Left ventricle myocardium inferior (tissue), 1 donor: Measurements from ENCODE around the gene SARM1. TPM values are rescaled to one million over a fixed set of nuclear protein-coding genes. Genes with fewer than 3 reads are reported as not detected.

ENCODE experiments used
- DNase-seq: peaks from one replicate; pipeline ENCODE4 v3.0.0-alpha.2; 2020
- H3K27ac ChIP-seq: fragments of 200-600 bp; replicated peaks from 2 replicates; pipeline ENCODE4 v1.8.0; 2021
- H3K27me3 ChIP-seq: fragments of 200-600 bp; 2 replicates; pipeline ENCODE4 v1.8.0; 2021; ENCODE audit warnings: low read depth
- H3K36me3 ChIP-seq: fragments of 200-600 bp; 2 replicates; pipeline ENCODE4 v1.8.0; 2021
- H3K4me1 ChIP-seq: fragments of 200-600 bp; 2 replicates; pipeline ENCODE4 v1.8.0; 2021
- H3K4me3 ChIP-seq: fragments of 200-600 bp; 2 replicates; pipeline ENCODE4 v1.8.0; 2021; ENCODE audit warnings: mild to moderate bottlenecking, moderate library complexity
- H3K9me3 ChIP-seq: fragments of 200-600 bp; replicated peaks from 2 replicates; pipeline ENCODE4 v1.8.0; 2021
- intact Hi-C: fragments of 100-400 bp; cut with micrococcal nuclease; formaldehyde crosslinking; loops from one replicate; pipeline ENCODE4 v1.11.0; 2022
- total RNA-seq: library from RNA; stranded (reverse); fragmentation: NEBNext Ultra II Directional; extraction: Animal tissue kit (Norgen Biotek cat#: 25700); gene quantifications from one replicate; pipeline ENCODE4 v1.2.1, GENCODE V29; 2021
- TF ChIP-seq, protein P1 (sequence below): fragments of 200-600 bp; IDR thresholded peaks from 2 replicates; pipeline ENCODE4 v1.8.0; 2021; ENCODE audit warnings: antibody characterized with exemption, mild to moderate bottlenecking, borderline replicate concordance
- donor health status: DM: no; HTN: yes; CAD: no; lungs with severe emphysema.

SARM1 gene
- total RNA-seq, 1 donor from 2014 or later: 5.1 TPM

DNA sequence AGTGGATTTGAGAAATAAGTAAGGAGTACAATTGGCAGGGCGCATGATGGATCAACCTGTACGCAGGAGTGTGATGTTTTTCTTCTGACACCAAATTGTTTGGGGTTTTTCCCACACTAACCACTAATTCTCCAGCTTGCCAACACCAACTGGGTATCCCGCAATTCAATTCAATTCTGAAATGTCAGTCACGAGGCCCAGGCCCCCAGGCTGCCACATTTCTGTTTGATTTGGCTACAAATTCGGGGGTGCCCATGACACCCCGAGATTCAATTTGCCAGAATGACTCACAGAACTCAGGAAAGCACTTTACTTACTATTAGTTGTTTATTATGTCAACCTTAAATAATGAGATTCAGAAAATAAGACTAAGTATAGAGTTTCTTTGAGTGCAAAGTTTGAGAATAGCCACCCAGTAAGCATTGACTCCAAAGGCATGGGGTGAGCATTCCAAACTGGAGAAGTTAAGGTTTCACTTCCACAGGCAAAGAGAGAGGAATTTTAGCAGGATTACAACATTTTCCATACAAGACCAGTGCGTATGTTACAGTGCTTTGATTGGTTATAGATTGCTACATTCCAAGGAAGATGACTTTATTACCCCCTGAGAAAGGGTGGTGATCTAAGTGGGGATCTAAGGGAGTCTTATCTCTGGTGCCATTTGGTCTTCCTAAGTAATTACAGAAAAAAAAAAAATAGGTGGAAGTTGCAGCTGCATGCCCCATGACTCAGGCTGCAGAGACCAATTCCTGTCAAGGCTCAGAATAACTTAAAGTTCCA is 23.0 kb downstream of the SARM1 start:
- Histone ChIP-seq H3K4me1 (peaks cover 14% of the 10 kb centered on the region), H3K4me3 (no peak overlapping the region), H3K36me3 (peaks cover 66% of the 10 kb centered on the region), H3K27me3 (no peaks in the 10 kb centered on the region), H3K27ac (no peak overlapping the region), H3K9me3 (no peaks in the 10 kb centered on the region)
- intact Hi-C loops: no loop called here
- DNase-seq: no peak
- TF ChIP-seq, protein P1, sequence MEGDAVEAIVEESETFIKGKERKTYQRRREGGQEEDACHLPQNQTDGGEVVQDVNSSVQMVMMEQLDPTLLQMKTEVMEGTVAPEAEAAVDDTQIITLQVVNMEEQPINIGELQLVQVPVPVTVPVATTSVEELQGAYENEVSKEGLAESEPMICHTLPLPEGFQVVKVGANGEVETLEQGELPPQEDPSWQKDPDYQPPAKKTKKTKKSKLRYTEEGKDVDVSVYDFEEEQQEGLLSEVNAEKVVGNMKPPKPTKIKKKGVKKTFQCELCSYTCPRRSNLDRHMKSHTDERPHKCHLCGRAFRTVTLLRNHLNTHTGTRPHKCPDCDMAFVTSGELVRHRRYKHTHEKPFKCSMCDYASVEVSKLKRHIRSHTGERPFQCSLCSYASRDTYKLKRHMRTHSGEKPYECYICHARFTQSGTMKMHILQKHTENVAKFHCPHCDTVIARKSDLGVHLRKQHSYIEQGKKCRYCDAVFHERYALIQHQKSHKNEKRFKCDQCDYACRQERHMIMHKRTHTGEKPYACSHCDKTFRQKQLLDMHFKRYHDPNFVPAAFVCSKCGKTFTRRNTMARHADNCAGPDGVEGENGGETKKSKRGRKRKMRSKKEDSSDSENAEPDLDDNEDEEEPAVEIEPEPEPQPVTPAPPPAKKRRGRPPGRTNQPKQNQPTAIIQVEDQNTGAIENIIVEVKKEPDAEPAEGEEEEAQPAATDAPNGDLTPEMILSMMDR: no peak

- no peaks in the 10 kb centered on the region for H3K9me3 ChIP-seq
- H3K4me3 ChIP-seq: no peak overlapping the region
- no peaks in the 10 kb centered on the region for H3K27me3 ChIP-seq
- no peak for DNase-seq
- H3K27ac ChIP-seq: no peak overlapping the region
- intact Hi-C loops: no loop called here
- TF ChIP-seq, protein P1: no peak
- H3K4me1 ChIP-seq: peaks cover 14% of the 10 kb centered on the region
- peaks cover 57% of the 10 kb centered on the region for H3K36me3 ChIP-seq
Observed at GRCh38 chr17:28395426-28395825, 23.9 kb downstream of the SARM1 start.

- H3K4me3 ChIP-seq: no peak overlapping the region
- intact Hi-C loops: no loop called here
Observed at GRCh38 chr17:28395968-28396367, 24.5 kb downstream of the SARM1 start.

DNA sequence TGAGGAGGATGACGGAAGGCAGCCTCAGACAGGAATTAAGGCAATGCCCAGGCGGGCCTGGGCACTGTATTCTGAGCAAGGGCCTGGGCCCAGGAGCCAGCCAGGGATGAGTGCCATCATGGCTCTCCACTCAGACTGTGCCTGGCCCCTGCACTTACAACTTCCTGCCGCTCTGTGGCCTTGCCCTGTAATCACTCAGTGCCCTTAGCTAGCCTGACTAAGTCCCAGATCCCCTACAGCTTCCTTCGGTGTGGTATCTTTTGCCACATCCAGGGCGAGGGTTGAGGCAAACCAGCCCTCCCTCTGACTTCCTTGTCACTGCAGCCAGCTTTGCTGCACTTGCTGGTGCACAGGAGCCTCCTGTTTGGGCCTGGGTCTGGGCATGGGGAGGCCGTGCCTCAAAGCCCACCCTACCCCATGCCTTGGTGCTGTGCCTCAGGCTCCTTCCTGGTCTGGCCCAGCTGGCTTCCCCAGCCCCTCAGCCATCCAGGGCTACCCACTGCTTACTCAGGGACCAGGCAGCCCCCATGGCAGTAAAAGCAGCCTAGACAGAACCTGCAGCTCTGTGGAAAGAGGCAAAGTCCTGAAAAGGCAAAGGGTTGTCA is 25.2 kb downstream of the SARM1 start:
- peaks cover 52% of the 10 kb centered on the region for H3K36me3 ChIP-seq
- intact Hi-C loops: no loop called here
- TF ChIP-seq, protein P1: no peak
- no peak overlapping the region for H3K4me3 ChIP-seq
- H3K4me1 ChIP-seq: peaks cover 14% of the 10 kb centered on the region
- no peak overlapping the region for H3K27ac ChIP-seq
- H3K9me3 ChIP-seq: no peaks in the 10 kb centered on the region
- DNase-seq: no peak
- no peaks in the 10 kb centered on the region for H3K27me3 ChIP-seq

More at GRCh38 chr17:28395968-28396367, 24.5 kb downstream of the SARM1 start:
- no peak for DNase-seq
- TF ChIP-seq, protein P1: no peak
- H3K9me3 ChIP-seq: no peaks in the 10 kb centered on the region
- no peaks in the 10 kb centered on the region for H3K27me3 ChIP-seq
- peaks cover 51% of the 10 kb centered on the region for H3K36me3 ChIP-seq
- peaks cover 14% of the 10 kb centered on the region for H3K4me1 ChIP-seq
- H3K27ac ChIP-seq: no peak overlapping the region

DNA sequence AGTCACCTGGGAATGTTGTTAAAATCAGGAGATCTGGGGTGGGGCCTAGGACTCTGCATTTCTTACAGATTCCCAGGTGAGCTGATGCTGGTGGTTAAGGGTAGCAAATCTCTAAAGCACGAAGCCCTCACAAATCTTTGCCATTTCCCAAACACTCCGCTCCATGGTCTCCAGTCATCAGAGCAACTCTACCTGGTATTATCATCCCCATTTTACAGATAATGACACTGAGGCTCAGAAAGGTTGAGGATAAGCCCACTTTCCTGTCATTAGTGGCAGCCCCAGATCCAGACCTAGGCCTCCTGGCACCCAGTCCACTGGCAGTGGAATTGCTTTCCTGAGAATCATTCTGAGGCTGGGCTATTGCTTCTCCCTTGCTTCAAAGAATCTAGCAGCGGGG is 25.8 kb downstream of the SARM1 start:
- Histone ChIP-seq H3K27ac (no peak overlapping the region), H3K27me3 (no peaks in the 10 kb centered on the region), H3K4me1 (peaks cover 14% of the 10 kb centered on the region), H3K36me3 (peaks cover 52% of the 10 kb centered on the region), H3K9me3 (no peaks in the 10 kb centered on the region), H3K4me3 (no peak overlapping the region)
- DNase-seq: no peak
- intact Hi-C loops: no loop called here
- TF ChIP-seq, protein P1: no peak
